Epithelial cell of esophagus (primary cell): Measurements from ENCODE around the gene THAP4.

Experiments used
- DNase-seq: peaks from one replicate; pipeline ENCODE4 v3.0.0; 2010; ENCODE audit warnings: low read depth
- H3K4me3 ChIP-seq: 2 replicates; pipeline ENCODE4 v1.5.1; 2011; ENCODE audit warnings: mild to moderate bottlenecking, low read length, control low read depth
- TF ChIP-seq, protein P1 (sequence below): IDR thresholded peaks from 2 replicates; pipeline ENCODE4 v1.5.1; 2011; ENCODE audit warnings: low read depth, mild to moderate bottlenecking, low read length, control low read depth, inconsistent platforms; ENCODE audit not compliant: insufficient read depth; ENCODE audit errors: missing control alignments

The THAP4 gene

DNA sequence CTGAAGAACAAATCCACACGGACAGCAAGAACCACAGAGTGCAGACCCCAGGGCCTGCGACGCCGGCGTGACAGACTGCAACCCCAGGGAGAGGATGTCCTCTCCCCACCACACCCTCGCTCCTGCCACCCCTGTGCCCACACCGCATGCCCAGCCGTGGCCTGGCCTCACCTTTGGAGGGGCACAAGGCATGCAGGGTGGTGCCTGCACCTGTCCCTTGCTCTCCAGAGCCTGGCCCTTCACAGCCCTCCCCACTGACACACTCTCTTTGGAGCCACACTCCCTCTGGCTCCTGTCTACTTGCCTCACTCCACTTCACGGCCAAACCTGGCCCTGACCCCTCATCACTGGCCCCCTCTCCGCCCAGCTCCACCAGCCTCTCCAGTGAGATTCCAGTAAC lies 9.3 kb downstream of the THAP4 start:
- TF ChIP-seq, protein P1, sequence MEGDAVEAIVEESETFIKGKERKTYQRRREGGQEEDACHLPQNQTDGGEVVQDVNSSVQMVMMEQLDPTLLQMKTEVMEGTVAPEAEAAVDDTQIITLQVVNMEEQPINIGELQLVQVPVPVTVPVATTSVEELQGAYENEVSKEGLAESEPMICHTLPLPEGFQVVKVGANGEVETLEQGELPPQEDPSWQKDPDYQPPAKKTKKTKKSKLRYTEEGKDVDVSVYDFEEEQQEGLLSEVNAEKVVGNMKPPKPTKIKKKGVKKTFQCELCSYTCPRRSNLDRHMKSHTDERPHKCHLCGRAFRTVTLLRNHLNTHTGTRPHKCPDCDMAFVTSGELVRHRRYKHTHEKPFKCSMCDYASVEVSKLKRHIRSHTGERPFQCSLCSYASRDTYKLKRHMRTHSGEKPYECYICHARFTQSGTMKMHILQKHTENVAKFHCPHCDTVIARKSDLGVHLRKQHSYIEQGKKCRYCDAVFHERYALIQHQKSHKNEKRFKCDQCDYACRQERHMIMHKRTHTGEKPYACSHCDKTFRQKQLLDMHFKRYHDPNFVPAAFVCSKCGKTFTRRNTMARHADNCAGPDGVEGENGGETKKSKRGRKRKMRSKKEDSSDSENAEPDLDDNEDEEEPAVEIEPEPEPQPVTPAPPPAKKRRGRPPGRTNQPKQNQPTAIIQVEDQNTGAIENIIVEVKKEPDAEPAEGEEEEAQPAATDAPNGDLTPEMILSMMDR: no peak
- no peak for DNase-seq
- H3K4me3 ChIP-seq: no peak overlapping the region

DNA sequence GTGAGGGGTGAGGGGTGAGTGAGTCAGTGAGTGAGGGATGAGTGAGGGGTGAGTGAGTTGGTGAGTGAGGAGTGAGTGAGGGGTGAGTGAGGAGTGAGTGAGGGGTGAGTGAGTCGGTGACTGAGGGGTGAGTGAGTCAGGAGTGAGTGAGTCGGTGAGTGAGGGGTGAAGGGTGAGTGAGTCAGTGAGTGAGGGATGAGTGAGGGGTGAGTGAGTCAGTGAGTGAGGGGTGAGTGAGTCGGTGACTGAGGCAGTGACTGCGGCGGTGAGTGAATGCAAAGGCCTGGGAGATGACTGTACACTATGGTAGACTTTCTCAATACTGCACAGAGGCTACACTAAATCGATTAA lies 16.6 kb downstream of the THAP4 start:
- TF ChIP-seq, protein P1: no peak
- H3K4me3 ChIP-seq: no peak overlapping the region
- peak; percentile 75 for DNase-seq

DNA sequence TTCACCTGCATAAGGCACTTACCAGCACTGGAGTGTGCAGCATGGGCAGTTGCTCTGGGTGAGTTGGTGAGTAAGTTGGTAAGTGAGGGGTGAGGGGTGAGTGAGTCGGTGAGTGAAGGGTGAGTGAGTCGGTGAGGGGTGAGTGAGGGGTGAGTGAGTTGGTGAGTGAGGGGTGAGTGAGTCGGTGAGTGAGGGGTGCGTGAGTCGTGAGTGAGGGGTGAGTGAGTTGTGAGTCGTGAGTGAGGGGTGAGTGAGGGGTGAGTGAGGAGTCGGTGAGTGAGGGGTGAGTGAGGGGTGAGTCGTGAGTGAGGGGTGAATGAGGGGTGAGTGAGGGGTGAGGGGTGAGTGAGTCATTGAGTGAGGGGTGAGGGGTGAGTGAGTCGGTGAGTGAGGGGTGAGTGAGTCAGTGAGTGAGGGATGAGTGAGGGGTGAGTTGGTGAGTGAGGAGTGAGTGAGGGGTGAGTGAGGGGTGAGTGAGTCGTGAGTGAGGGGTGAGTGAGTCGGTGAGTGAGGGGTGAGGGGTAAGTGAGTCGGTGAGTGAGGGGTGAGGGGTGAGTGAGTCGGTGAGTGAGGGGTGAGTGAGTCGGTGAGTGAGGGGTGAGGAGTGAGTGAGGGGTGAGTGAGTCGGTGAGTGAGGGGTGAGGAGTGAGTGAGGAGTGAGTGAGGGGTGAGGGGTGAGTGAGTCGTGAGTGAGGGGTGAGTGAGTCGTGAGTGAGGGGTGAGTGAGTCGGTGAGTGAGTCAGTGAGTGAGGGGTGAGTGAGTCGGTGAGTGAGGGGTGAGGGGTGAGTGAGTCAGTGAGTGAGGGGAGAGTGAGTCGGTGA lies 17.1 kb downstream of the THAP4 start:
- no peak overlapping the region for H3K4me3 ChIP-seq
- DNase-seq: no peak
- TF ChIP-seq, protein P1: no peak

DNA sequence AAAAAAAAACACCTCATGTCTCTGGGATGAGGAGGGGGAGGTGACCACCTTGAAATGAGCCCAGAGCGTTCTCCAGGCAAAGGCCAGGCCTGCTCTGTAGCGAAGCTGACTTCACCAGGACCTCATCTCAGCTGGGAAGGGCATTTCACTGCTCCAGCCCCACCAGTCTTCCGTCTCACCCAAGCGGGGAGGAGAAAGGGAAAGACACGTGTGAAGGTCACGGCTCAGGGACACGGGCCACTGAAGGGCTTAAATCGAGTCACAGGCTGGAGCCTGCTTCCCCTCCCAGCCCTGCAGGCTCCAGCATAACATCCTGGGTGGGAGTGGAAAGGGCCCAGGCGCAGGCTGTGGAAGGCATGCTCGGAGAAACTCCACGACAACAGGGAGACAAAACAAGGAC lies 18.1 kb downstream of the THAP4 start:
- DNase-seq: no peak
- TF ChIP-seq, protein P1: no peak
- H3K4me3 ChIP-seq: no peak overlapping the region

DNA sequence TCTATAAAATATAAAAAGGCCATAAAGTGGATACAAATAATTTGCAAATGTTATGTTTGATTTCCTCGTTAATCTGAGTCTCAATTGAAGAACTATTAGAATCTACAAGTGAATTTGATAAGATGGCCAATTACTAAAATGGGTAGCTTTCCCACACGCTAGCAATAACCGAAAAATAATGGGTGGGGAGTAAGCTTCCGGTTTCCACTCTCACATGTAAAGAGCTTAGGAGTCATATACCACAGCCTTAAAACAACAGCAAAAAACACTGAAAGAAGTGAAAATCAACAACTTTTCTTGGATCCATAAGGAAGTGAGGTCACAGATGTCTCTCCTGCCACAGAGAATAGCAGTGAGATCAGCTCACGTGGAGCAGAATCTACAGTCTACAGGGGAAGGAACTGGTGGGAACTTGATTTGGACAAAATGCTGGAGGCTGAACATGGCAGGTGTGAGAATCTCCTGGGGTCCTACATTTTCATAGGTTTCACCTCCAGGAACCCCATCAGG lies 18.6 kb downstream of the THAP4 start:
- no peak for DNase-seq
- no peak overlapping the region for H3K4me3 ChIP-seq
- TF ChIP-seq, protein P1: no peak

DNA sequence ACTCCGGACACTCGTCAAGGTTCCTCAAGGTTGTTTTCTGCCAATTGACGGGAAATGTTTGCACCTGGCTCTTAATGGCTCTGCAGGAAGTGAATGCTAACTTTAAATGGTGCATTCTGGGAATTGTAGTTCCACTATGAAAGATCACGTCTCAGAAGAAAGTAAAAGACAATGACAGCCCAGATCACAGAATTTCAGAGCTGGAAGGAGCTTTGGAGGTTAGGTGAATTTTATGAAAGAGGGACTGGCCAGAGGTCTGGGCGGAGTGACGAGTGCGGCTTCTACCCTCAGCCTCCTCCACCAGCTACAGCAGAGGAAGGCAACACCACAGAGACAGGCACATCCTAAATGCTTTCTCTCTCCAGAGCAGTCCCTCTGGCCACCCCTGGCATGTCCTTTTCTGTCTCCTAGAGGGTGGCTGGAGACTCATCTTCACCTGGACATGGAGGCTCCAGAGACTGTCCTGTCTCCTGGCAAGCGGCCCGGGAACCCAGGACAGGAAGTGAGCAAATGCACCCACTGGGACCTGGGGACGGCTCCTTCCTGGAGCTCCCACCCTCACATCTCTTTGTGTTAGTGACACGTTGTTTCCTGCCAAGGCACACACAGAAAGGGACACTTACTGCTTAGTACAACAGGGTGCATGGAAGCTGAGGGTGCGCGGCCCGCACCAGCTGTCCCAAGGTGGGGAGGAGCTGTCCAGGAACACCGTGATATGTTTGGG lies 19.4 kb downstream of the THAP4 start:
- DNase-seq: peak; percentile 33
- TF ChIP-seq, protein P1: no peak
- peak overlapping the region; percentile 50 for H3K4me3 ChIP-seq
